ELR (cell line): ENCODE measurements around the gene TBC1D13.
"Not testable (repeated sequence)": the region's sequence is repeated elsewhere in the genome, so short reads cannot be mapped to it uniquely, and the experiment has no call there.

ENCODE experiments used
- DNase-seq: peaks from one replicate; pipeline ENCODE4 v3.0.0-alpha.2; 2015; ENCODE audit warnings: low read depth

Gene TBC1D13

GRCh38 chr9:128821584-128822406 is 34.7 kb downstream of the TBC1D13 start:
- DNase-seq = no peak

GRCh38 chr9:128822407-128823042 is 35.5 kb downstream of the TBC1D13 start:
- no peak for DNase-seq

GRCh38 chr9:128823362-128823902 is 36.4 kb downstream of the TBC1D13 start:
- DNase-seq = no peak

GRCh38 chr9:128823903-128824406 is 36.9 kb downstream of the TBC1D13 start:
- no peak for DNase-seq

- DNase-seq = no peak
Measured at GRCh38 chr9:128824911-128825310, 37.9 kb downstream of the TBC1D13 start.

GRCh38 chr9:128825923-128826700 is 39.1 kb downstream of the TBC1D13 start:
- DNase-seq = peak; percentile 32

GRCh38 chr9:128828267-128828666 is 41.2 kb downstream of the TBC1D13 start:
- no peak for DNase-seq

GRCh38 chr9:128828719-128829452 is 41.8 kb downstream of the TBC1D13 start:
- DNase-seq = peak; percentile 26

- peak; percentile 95 for DNase-seq
Measured at GRCh38 chr9:128829477-128830251, 42.6 kb downstream of the TBC1D13 start, which contains the start of gene SPOUT1. Gene SPOUT1, minus strand, starts transcription at chr9:128829794. Its CDS starts 14 bp downstream, at chr9:128829780.

GRCh38 chr9:128833696-128834095 is 46.6 kb downstream of the TBC1D13 start:
- DNase-seq = no peak

GRCh38 chr9:128835246-128836210 is 48.5 kb downstream of the TBC1D13 start:
- no peak for DNase-seq

- no peak for DNase-seq
Measured at GRCh38 chr9:128836509-128837145, 49.6 kb downstream of the TBC1D13 start.

GRCh38 chr9:128838338-128838737 is 51.3 kb downstream of the TBC1D13 start:
- DNase-seq = no peak

GRCh38 chr9:128840524-128840923 is 53.5 kb downstream of the TBC1D13 start:
- DNase-seq = no peak

GRCh38 chr9:128841694-128842492 is 54.8 kb downstream of the TBC1D13 start:
- no peak for DNase-seq

- not testable (repeated sequence) for DNase-seq
Measured at GRCh38 chr9:128843171-128843570, 56.1 kb downstream of the TBC1D13 start.

- no peak for DNase-seq
Measured at GRCh38 chr9:128845186-128845931, 58.3 kb downstream of the TBC1D13 start.
